HCT116 (cell line): Measurements from ENCODE around the gene PHF13. TPM values are rescaled to one million over a fixed set of nuclear protein-coding genes. Genes with fewer than 3 reads are reported as not detected.
"Not testable (repeated sequence)": the region's sequence is repeated elsewhere in the genome, so short reads cannot be mapped to it uniquely, and the experiment has no call there.

Experiments used
- ATAC-seq: fragments of 200-7000 bp; cut with Tn5 transposase; 2 replicates; pipeline ENCODE4 v1.9.1; 2020; ENCODE audit warnings: mild to moderate bottlenecking, moderate library complexity
- BruUV-seq: library from RNA; stranded (reverse); fragments of 400-500 nt; replicated peaks from 2 replicates; lab custom pipeline; 2021; lab: Mats Ljungman, UMichigan
- CTCF ChIA-PET: fragments of 300-600 bp; sonication (Branson Sonifier 250); formaldehyde crosslinking; loops from one replicate; lab custom pipeline; 2021; ENCODE audit warnings: antibody characterized with exemption; lab: Charles Lee
- POLR2A ChIA-PET: fragments of 300-600, 350-600 bp; sonication (Branson Sonifier 250); formaldehyde crosslinking; loops from one replicate; lab custom pipeline; 2021; ENCODE audit warnings: antibody characterized with exemption; lab: Charles Lee
- RAD21 ChIA-PET, 2 experiments: fragments of 300-600 bp; sonication (Branson Sonifier 250); formaldehyde crosslinking; loops; one replicate each; lab custom pipeline; 2023; ENCODE audit warnings: low total read pairs in 2 of 2; ENCODE audit not compliant: uncharacterized antibody in 2 of 2, unreplicated experiment in 2 of 2, low non-redundant PET in 1 of 2; lab: Charles Lee
- DNase-seq: peaks from one replicate; pipeline ENCODE4 v3.0.0-alpha.2; 2010; ENCODE audit warnings: low read depth, low spot score
- H2AFZ ChIP-seq: fragments of 200-600 bp; shearing (Covaris generic), sonication (generic); 2 replicates; pipeline ENCODE4 v1.6.1; 2017; ENCODE audit warnings: low read depth, mixed run types, mixed read lengths, antibody characterized with exemption, low read length; ENCODE audit not compliant: poor library complexity, severe bottlenecking
- H3K27ac ChIP-seq: 2 replicates; pipeline ENCODE4 v1.5.1; 2012; ENCODE audit warnings: low read depth, low read length
- H3K27me3 ChIP-seq: fragments of 200-600 bp; sonication (generic); 2 replicates; pipeline ENCODE4 v1.6.1; 2016; ENCODE audit warnings: mixed run types, low read length, mixed read lengths; ENCODE audit not compliant: insufficient read depth
- H3K36me3 ChIP-seq, 2 experiments: fragments of 200-500 bp in 1 of 2; fragments of 200-600 bp in 1 of 2; sonication (Bioruptor generic) in 1 of 2; sonication (generic) in 1 of 2; 2 replicates each; pipeline versions ENCODE4 v1.5.1 to v1.6.1; 2014 to 2016; ENCODE audit warnings: low read length in 2 of 2, inconsistent platforms in 1 of 2, mixed read lengths in 1 of 2, mixed run types in 1 of 2; ENCODE audit not compliant: insufficient read depth in 2 of 2, control insufficient read depth in 1 of 2
- H3K4me1 ChIP-seq, 2 experiments: fragments of 200-600 bp in 1 of 2; sonication (generic) in 1 of 2; 2 replicates each; pipeline versions ENCODE4 v1.5.1 to v1.6.1; 2012 to 2017; ENCODE audit warnings: low read length in 2 of 2, inconsistent platforms in 1 of 2, mild to moderate bottlenecking in 1 of 2, mixed read lengths in 1 of 2, mixed run types in 1 of 2, moderate library complexity in 1 of 2; ENCODE audit not compliant: insufficient read depth in 2 of 2, control insufficient read depth in 1 of 2
- H3K4me2 ChIP-seq: fragments of 200-600 bp; sonication (generic); 2 replicates; pipeline ENCODE4 v1.6.1; 2017; ENCODE audit warnings: mixed run types, low read length, mixed read lengths
- H3K4me3 ChIP-seq, 2 experiments: fragments of 200-600 bp in 1 of 2; sonication (generic) in 1 of 2; replicated peaks in 1 of 2; 2 replicates each; pipeline ENCODE4 v1.5.1; 2011 to 2016; ENCODE audit warnings: low read length in 2 of 2, control low read depth in 1 of 2, low read depth in 1 of 2, mild to moderate bottlenecking in 1 of 2, mixed read lengths in 1 of 2, mixed run types in 1 of 2
- H3K79me2 ChIP-seq: fragments of 200-600 bp; sonication (generic); 2 replicates; pipeline ENCODE4 v1.6.1; 2017; ENCODE audit warnings: mild to moderate bottlenecking, mixed run types, low read length, moderate library complexity, mixed read lengths; ENCODE audit not compliant: insufficient read depth
- H3K9ac ChIP-seq: fragments of 200-600 bp; sonication (generic); 2 replicates; pipeline ENCODE4 v1.6.1; 2016; ENCODE audit warnings: low read length, mixed read lengths
- H3K9me2 ChIP-seq: fragments of 200-600 bp; sonication (generic), shearing (Covaris generic); 2 replicates; pipeline ENCODE4 v1.6.1; 2017; ENCODE audit warnings: mixed run types, mild to moderate bottlenecking, moderate library complexity; ENCODE audit not compliant: insufficient read depth
- H3K9me3 ChIP-seq, 2 experiments: fragments of 200-500 bp in 1 of 2; fragments of 200-600 bp in 1 of 2; sonication (Bioruptor generic) in 1 of 2; sonication (generic) in 1 of 2; 2 replicates each; pipeline ENCODE4 v1.6.1; 2014 to 2017; ENCODE audit warnings: low read length in 2 of 2, mixed read lengths in 2 of 2, inconsistent platforms in 1 of 2, low read depth in 1 of 2, mild to moderate bottlenecking in 1 of 2, mixed run types in 1 of 2, moderate library complexity in 1 of 2; ENCODE audit not compliant: control insufficient read depth in 1 of 2, insufficient read depth in 1 of 2
- H4K20me1 ChIP-seq: fragments of 200-600 bp; sonication (generic), shearing (Covaris generic); 2 replicates; pipeline ENCODE4 v1.6.1; 2017; ENCODE audit warnings: mixed run types, mild to moderate bottlenecking, moderate library complexity; ENCODE audit not compliant: insufficient read depth
- EZH2 ChIP-seq: fragments of 200-600 bp; sonication (generic); IDR thresholded peaks from 2 replicates; pipeline ENCODE4 v1.6.1; 2017; ENCODE audit warnings: antibody characterized with exemption, mixed run types
- POLR2A ChIP-seq: IDR thresholded peaks from 2 replicates; pipeline ENCODE4 v1.7.0; 2011; ENCODE audit warnings: borderline replicate concordance; ENCODE audit not compliant: insufficient read depth, insufficient read length; ENCODE audit errors: extremely low read depth
- RAD21 ChIP-seq: IDR thresholded peaks from 2 replicates; pipeline ENCODE4 v1.6.1; 2012; ENCODE audit warnings: low read depth, mild to moderate bottlenecking
- SIN3A ChIP-seq: IDR thresholded peaks from 2 replicates; pipeline ENCODE4 v1.6.1; 2012; ENCODE audit warnings: low read depth
- TCF7L2 ChIP-seq: IDR thresholded peaks from 2 replicates; pipeline ENCODE4 v1.7.0; 2011; ENCODE audit warnings: borderline replicate concordance, inconsistent platforms; ENCODE audit not compliant: insufficient read depth, insufficient read length; ENCODE audit errors: extremely low read depth
- ZNF274 ChIP-seq: fragments of 200-500 bp; sonication (Bioruptor generic); IDR thresholded peaks from 2 replicates; pipeline ENCODE4 v1.6.1; 2014; ENCODE audit warnings: mild to moderate bottlenecking, low read depth, low read length, inconsistent platforms
- intact Hi-C: fragments of 100-400 bp; cut with micrococcal nuclease; formaldehyde crosslinking; loops from 2 replicates; pipeline ENCODE4 v1.10.0; 2022
- total RNA-seq: library from RNA; stranded (reverse); gene quantifications from one replicate; pipeline ENCODE4 v1.2.1, GENCODE V29; 2021; ENCODE audit not compliant: unreplicated experiment
- TF ChIP-seq, protein P1 (sequence below): IDR thresholded peaks from 2 replicates; pipeline ENCODE4 v1.6.1; 2011; ENCODE audit warnings: mild to moderate bottlenecking, low read length, moderate library complexity; ENCODE audit not compliant: insufficient replicate concordance; ENCODE audit errors: extremely low read depth

PHF13 gene
- total RNA-seq, 1 experiment from 2014 or later: 25.8 TPM

- Histone ChIP-seq H3K9me3 (no peaks in the 10 kb centered on the region), H3K4me2 (no peak overlapping the region), H4K20me1 (no peaks in the 10 kb centered on the region), H2AFZ (no peak overlapping the region), H3K27me3 (no peaks in the 10 kb centered on the region), H3K36me3 (peaks cover 33 to 41% of the 10 kb centered on the region in 2 experiments), H3K9me2 (no peaks in the 10 kb centered on the region), H3K79me2 (no peaks in the 10 kb centered on the region), H3K4me1 (no peaks in the 10 kb centered on the region), H3K9ac (no peak overlapping the region), H3K27ac (no peak overlapping the region), H3K4me3 (no peak overlapping the region)
- intact Hi-C loops: no loop called here
- DNase-seq (no peak), ATAC-seq (0 out of 2 replicates have a peak, but pooled peaks have one; percentile 24)
- ChIA-PET RAD21 (no interaction called here), CTCF (no interaction called here), POLR2A (no interaction called here)
- BruUV-seq: no TSS peak
- TF ChIP-seq RAD21 (no peak), POLR2A (no peak), EZH2 (no peak), SIN3A (no peak), TCF7L2 (no peak), ZNF274 (no peak)
- TF ChIP-seq, protein P1, sequence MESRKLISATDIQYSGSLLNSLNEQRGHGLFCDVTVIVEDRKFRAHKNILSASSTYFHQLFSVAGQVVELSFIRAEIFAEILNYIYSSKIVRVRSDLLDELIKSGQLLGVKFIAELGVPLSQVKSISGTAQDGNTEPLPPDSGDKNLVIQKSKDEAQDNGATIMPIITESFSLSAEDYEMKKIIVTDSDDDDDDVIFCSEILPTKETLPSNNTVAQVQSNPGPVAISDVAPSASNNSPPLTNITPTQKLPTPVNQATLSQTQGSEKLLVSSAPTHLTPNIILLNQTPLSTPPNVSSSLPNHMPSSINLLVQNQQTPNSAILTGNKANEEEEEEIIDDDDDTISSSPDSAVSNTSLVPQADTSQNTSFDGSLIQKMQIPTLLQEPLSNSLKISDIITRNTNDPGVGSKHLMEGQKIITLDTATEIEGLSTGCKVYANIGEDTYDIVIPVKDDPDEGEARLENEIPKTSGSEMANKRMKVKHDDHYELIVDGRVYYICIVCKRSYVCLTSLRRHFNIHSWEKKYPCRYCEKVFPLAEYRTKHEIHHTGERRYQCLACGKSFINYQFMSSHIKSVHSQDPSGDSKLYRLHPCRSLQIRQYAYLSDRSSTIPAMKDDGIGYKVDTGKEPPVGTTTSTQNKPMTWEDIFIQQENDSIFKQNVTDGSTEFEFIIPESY: no peak
Measured at GRCh38 chr1:6635910-6636760, 22.6 kb downstream of the PHF13 start.

DNA sequence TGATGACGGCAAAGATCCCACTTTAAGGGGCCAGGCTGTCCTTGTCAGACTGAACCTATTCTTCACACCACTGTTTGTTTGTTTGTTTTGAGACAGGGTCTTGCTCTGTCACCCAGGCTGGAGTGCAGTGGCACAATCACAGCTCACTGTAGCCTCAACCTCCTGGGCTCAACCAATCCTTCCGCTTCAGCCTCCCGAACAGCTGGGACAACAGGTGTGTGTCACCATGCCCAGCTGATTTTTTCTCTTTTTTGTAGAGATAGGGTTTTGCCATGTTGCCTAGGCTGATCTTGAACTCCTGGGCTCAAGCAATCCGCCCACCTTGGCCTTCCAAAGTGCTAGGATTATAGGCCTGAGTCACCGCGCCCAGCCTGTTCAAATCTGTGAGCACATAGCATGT lies 23.2 kb downstream of the PHF13 start:
- H4K20me1 ChIP-seq, H3K9me3 ChIP-seq, RAD21 ChIA-PET, H3K4me3 ChIP-seq, BruUV-seq, H3K9ac ChIP-seq, H3K4me2 ChIP-seq, H3K9me2 ChIP-seq, DNase-seq, H3K27ac ChIP-seq, POLR2A ChIA-PET, H2AFZ ChIP-seq, ATAC-seq, H3K4me1 ChIP-seq, H3K79me2 ChIP-seq, H3K27me3 ChIP-seq, intact Hi-C loops: not testable (repeated sequence)
- CTCF ChIA-PET: interaction anchor here (0.5 to 1.4 kb wide), 2 partner anchors 10 to 604 kb away, joined by 3 to 6 read pairs; no protein-coding TSS in a partner anchor
- H3K36me3 ChIP-seq: peaks cover 33 to 40% of the 10 kb centered on the region in 2 experiments
